Ovary (tissue), 3 donors: Measurements from ENCODE around the gene SIRPD.

Experiments used
- POLR2A ChIP-seq: fragments of 450-650 bp; IDR thresholded peaks from one replicate; pipeline ENCODE4 v1.6.1; 2017; ENCODE audit warnings: antibody characterized with exemption, mild to moderate bottlenecking, moderate library complexity
- TF ChIP-seq, protein P1 (sequence below), 3 donors: fragments of 450-650 bp in 2 of 3; fragments of 200-600 bp in 1 of 3; IDR thresholded peaks; one replicate each; pipeline versions ENCODE4 v1.5.1 to v1.8.0; 2016 to 2022; ENCODE audit warnings: antibody characterized with exemption in 3 of 3, mild to moderate bottlenecking in 1 of 3
- donor health status: DM: no; HTN: no; CAD: no.

DNA sequence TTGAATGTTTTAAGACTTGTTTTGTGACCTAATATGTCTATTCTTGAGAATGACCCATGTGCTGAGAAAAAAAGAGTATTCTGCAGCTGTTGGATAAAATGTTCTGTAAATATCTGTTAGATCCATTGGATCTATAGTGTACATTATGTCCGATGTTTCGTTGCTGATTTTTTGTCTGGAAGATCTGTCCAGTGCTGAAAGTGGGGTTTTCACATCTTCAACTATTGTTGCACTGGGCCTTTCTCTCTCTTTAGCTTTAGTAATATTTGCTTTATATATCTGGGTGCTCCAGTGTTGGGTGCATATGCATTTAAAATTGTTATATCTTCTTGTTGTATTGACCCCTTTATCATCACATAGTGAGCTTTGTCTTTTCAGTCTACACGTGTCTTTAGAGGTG is 60.6 kb downstream of the SIRPD start:
- TF ChIP-seq, protein P1, sequence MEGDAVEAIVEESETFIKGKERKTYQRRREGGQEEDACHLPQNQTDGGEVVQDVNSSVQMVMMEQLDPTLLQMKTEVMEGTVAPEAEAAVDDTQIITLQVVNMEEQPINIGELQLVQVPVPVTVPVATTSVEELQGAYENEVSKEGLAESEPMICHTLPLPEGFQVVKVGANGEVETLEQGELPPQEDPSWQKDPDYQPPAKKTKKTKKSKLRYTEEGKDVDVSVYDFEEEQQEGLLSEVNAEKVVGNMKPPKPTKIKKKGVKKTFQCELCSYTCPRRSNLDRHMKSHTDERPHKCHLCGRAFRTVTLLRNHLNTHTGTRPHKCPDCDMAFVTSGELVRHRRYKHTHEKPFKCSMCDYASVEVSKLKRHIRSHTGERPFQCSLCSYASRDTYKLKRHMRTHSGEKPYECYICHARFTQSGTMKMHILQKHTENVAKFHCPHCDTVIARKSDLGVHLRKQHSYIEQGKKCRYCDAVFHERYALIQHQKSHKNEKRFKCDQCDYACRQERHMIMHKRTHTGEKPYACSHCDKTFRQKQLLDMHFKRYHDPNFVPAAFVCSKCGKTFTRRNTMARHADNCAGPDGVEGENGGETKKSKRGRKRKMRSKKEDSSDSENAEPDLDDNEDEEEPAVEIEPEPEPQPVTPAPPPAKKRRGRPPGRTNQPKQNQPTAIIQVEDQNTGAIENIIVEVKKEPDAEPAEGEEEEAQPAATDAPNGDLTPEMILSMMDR (IDR thresholded peaks at IDR 0.05): no peak
- no peak for TF ChIP-seq POLR2A
